H1 (cell line): ENCODE measurements around the gene GET3. TPM values are rescaled to one million over a fixed set of nuclear protein-coding genes. Genes with fewer than 3 reads are reported as not detected.

Experiments used
- ASH2L ChIP-seq: fragments of 200-600, 300-600 bp; sonication (generic); IDR thresholded peaks from one replicate; pipeline ENCODE4 v1.7.1; 2017; ENCODE audit warnings: low read length
- ATF3 ChIP-seq: IDR thresholded peaks from 2 replicates; pipeline ENCODE4 v1.6.1; 2011; ENCODE audit warnings: low read depth, mild to moderate bottlenecking, low read length; ENCODE audit not compliant: insufficient read depth
- BACH1 ChIP-seq: IDR thresholded peaks from 2 replicates; pipeline ENCODE4 v1.6.1; 2012; ENCODE audit warnings: low read length, improper control_type of control experiment
- BCL11A ChIP-seq, 2 experiments: IDR thresholded peaks; one replicate each; pipeline ENCODE4 v1.6.1; 2011; ENCODE audit warnings: low read depth in 2 of 2, low read length in 2 of 2, mild to moderate bottlenecking in 2 of 2
- BRCA1 ChIP-seq: IDR thresholded peaks from 2 replicates; pipeline ENCODE4 v1.6.1; 2012; ENCODE audit warnings: low read depth, low read length, improper control_type of control experiment
- CBX5 ChIP-seq: fragments of 300-800, 300-1000 bp; sonication (generic); IDR thresholded peaks from 2 replicates; pipeline ENCODE4 v1.7.1; 2016; ENCODE audit warnings: antibody characterized with exemption, low read length, low read depth
- CHD2 ChIP-seq: IDR thresholded peaks from 2 replicates; pipeline ENCODE4 v1.6.1; 2012; ENCODE audit warnings: low read length, improper control_type of control experiment
- CREB1 ChIP-seq: IDR thresholded peaks from 2 replicates; pipeline ENCODE4 v1.6.1; 2012; ENCODE audit warnings: inconsistent platforms
- EP300 ChIP-seq, 2 experiments: IDR thresholded peaks; 1 replicate in 1 of 2; 2 replicates in 1 of 2; pipeline ENCODE4 v1.6.1; 2011 to 2012; ENCODE audit warnings: low read depth in 2 of 2, low read length in 2 of 2, mild to moderate bottlenecking in 2 of 2, borderline replicate concordance in 1 of 2, inconsistent platforms in 1 of 2, moderate library complexity in 1 of 2
- EZH2 ChIP-seq: fragments of 200-600 bp; sonication (generic); IDR thresholded peaks from 2 replicates; pipeline ENCODE4 v1.7.1; 2012; ENCODE audit warnings: low read depth, mild to moderate bottlenecking, moderate library complexity, low read length, inconsistent platforms; ENCODE audit not compliant: severe bottlenecking
- MAX ChIP-seq: IDR thresholded peaks from 2 replicates; pipeline ENCODE4 v1.6.1; 2012; ENCODE audit warnings: inconsistent platforms
- NANOG ChIP-seq: IDR thresholded peaks from 2 replicates; pipeline ENCODE4 v1.6.1; 2011; ENCODE audit warnings: low read length, low read depth, mild to moderate bottlenecking, inconsistent platforms; ENCODE audit not compliant: insufficient read depth, poor library complexity, severe bottlenecking
- POLR2A ChIP-seq, 2 experiments: IDR thresholded peaks; 1 replicate in 1 of 2; 2 replicates in 1 of 2; pipeline ENCODE4 v1.6.1; 2011; ENCODE audit warnings: low read depth in 2 of 2, low read length in 2 of 2, mild to moderate bottlenecking in 2 of 2; ENCODE audit errors: control extremely low read depth in 1 of 2
- POLR2AphosphoS5 ChIP-seq: IDR thresholded peaks from 2 replicates; pipeline ENCODE4 v1.6.1; 2011; ENCODE audit warnings: low read depth, low read length
- RAD21 ChIP-seq, 2 experiments: IDR thresholded peaks in 1 of 2; conservative IDR thresholded peaks in 1 of 2; 2 replicates each; pipeline ENCODE4 v1.6.1; 2011; ENCODE audit warnings: low read depth in 2 of 2, low read length in 2 of 2, improper control_type of control experiment in 1 of 2, inconsistent platforms in 1 of 2, mild to moderate bottlenecking in 1 of 2, moderate library complexity in 1 of 2
- RFX5 ChIP-seq: IDR thresholded peaks from 2 replicates; pipeline ENCODE4 v1.6.1; 2011; ENCODE audit warnings: low read depth, low read length, improper control_type of control experiment, borderline replicate concordance
- RXRA ChIP-seq: IDR thresholded peaks from 2 replicates; pipeline ENCODE4 v1.6.1; 2011; ENCODE audit warnings: low read depth, mild to moderate bottlenecking, low read length, moderate library complexity; ENCODE audit not compliant: insufficient read depth
- SAP30 ChIP-seq: fragments of 300-600 bp; sonication (generic); IDR thresholded peaks from 2 replicates; pipeline ENCODE4 v1.7.1; 2012; ENCODE audit warnings: low read length, moderate library complexity, mild to moderate bottlenecking, inconsistent platforms; ENCODE audit not compliant: insufficient read depth, insufficient replicate concordance
- SP2 ChIP-seq: IDR thresholded peaks from 2 replicates; pipeline ENCODE4 v1.6.1; 2012; ENCODE audit warnings: mild to moderate bottlenecking, low read length, inconsistent platforms
- SP4 ChIP-seq: IDR thresholded peaks from 2 replicates; pipeline ENCODE4 v1.6.1; 2012; ENCODE audit warnings: low read length, inconsistent platforms
- TAF7 ChIP-seq: optimal IDR thresholded peaks from 2 replicates; pipeline ENCODE3; 2011; ENCODE audit warnings: low read depth, mild to moderate bottlenecking, inconsistent platforms, low read length, moderate library complexity, borderline replicate concordance
- TBP ChIP-seq: IDR thresholded peaks from 2 replicates; pipeline ENCODE4 v1.6.1; 2011; ENCODE audit warnings: low read depth, low read length, improper control_type of control experiment
- TCF12 ChIP-seq: IDR thresholded peaks from 2 replicates; pipeline ENCODE4 v1.6.1; 2011; ENCODE audit warnings: low read depth, mild to moderate bottlenecking, low read length
- TEAD4 ChIP-seq: IDR thresholded peaks from 2 replicates; pipeline ENCODE4 v1.6.1; 2012; ENCODE audit warnings: low read depth, low read length, inconsistent platforms, mixed read lengths
- polyA plus RNA-seq, 7 experiments: library from polyadenylated mRNA; depleted of rRNA in 3 of 7; stranded (reverse) in 5 of 7; unstranded in 2 of 7; fragments of >200 nt in 5 of 7; fragments of 200-250 nt in 2 of 7; gene quantifications; 1 replicate in 5 of 7; 2 replicates in 1 of 7; 4 replicates in 1 of 7; pipeline versions ENCODE4 v1.2.1 to v1.2.3, GENCODE V29; 2011 to 2013; ENCODE audit warnings: missing spikeins in 2 of 7, mixed read lengths in 2 of 7
- total RNA-seq: library from RNA; stranded (reverse); fragmentation: NEBNext Ultra II Directional; extraction: Animal tissue kit (Norgen Biotek cat#: 25700); gene quantifications from 2 replicates; pipeline ENCODE4 v1.2.1, GENCODE V29; 2021

The GET3 gene
- total and polyA plus RNA-seq, 2 of the 8 experiments (the other 6 are each of a cell fraction or from before 2014, with no cell fraction given) = 105 to 297 TPM

- TF ChIP-seq RXRA (no peak), MAX (peak; percentile 66), BACH1 (no peak), POLR2A (IDR thresholded peaks at IDR 0.05; ENCODE audit: control extremely low read depth in 1 of 2, low read depth in 2 of 2, low read length in 2 of 2) (no peak; a peak in 1 of 3 replicates), EP300 (IDR thresholded peaks at IDR 0.05; ENCODE audit: borderline replicate concordance in 1 of 2, low read depth in 2 of 2, low read length in 2 of 2) (no peak), TBP (peak; percentile 32; the same call in 1 of the 2 replicates), RFX5 (no peak), CREB1 (no peak; the same call in 1 of the 2 replicates), SP4 (no peak), BCL11A (IDR thresholded peaks at IDR 0.05; ENCODE audit: low read depth in 2 of 2, low read length in 2 of 2) (no peak), CHD2 (no peak), TEAD4 (0 out of 2 replicates have a peak, but pooled peaks have one; percentile 32), TCF12 (no peak), ASH2L (no peak), SP2 (no peak), ATF3 (no peak), NANOG (no peak), BRCA1 (no peak), SAP30 (no peak), POLR2AphosphoS5 (no peak; the same call in 1 of the 2 replicates), TAF7 (no peak), CBX5 (no peak), RAD21 (IDR thresholded peaks at IDR 0.05 in 1 of 2, conservative IDR thresholded peaks at IDR 0.05 in 1 of 2; ENCODE audit: low read depth in 2 of 2, low read length in 2 of 2) (peak; percentile 100), EZH2 (no peak)
Observed at GRCh38 chr19:12796146-12797071, 59.1 kb downstream of the GET3 start (continued).
